ENCODE results near the gene RFX4.

GRCh38 chr12:106769078-106769477 is 186.3 kb downstream of the RFX4 start:
- TF ChIP-seq EP300 (IDR thresholded peaks at IDR 0.05) (peak; percentile 77 to 81; a peak in 3 of 5 replicates), CTCF (IDR thresholded peaks at IDR 0.05) (no peak), USF2 (IDR thresholded peaks at IDR 0.05) (no peak)

All from A549 (cell line).